HG03045 (cell line): ENCODE measurements around the gene DGKE.
A peak's percentile ranks its signal among the peaks of the same experiment; 100 is the strongest.

Experiments
- ATAC-seq: cut with Tn5 transposase; IDR thresholded peaks from one replicate; pipeline ENCODE4 v1.9.1; 2021; ENCODE audit warnings: mild to moderate bottlenecking, moderate library complexity; ENCODE audit not compliant: unreplicated experiment

Gene DGKE

DNA sequence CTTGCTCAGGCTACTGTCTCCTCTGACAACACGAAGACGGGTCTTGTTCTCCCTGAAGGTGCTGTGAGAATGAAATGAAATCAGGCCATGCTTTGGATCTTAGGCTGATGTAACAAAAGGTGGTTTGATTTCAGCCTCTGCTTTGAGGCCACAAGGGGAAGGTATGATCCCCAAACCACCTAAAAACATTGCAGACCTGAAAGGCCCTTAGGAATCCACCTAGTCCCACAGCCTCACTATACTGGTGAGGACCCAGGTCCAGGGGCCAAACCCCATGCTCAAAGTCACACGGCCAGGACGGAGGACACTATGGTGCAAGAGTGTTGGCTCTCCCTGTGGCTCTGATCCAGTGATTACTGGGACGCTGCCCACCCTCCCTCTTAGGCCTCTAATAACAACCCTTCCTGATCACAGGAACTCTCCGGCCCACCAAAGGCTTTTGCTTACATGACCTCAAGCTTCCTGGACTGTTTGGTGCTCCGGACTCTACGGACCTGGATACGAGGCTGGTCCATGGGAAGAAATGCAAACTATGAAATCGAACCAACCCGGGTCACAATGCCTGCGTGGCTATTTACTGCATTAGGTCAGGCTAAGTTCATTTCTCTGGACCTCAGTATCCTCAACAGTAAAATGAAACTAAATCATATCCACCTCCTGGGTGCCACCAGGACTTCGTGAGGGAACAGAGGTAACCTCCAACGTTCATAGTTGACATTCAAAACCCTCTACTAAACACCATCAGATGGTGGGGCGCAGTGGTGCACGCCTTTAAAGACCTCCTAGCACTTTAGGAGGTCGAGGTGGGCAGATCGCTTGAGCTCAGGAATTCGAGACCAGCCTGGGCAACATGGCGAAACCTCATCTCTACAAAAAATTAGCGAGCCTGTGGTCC is 78.4 kb downstream of the DGKE start:
- no peak for ATAC-seq

DNA sequence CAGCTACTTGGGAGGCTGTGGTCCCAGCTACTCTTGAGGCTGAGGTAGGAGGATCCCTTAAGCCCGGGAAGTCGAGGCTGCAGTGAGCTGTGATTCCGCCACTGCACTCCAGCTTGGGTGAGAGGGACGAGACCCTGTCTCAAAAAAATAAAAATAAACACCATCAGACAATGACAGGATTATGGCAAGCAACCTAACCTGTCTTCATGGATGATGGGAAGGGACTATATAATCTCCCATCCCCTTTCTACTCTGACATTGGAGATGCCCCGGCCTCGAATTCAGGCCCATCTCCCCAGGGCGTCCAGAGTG is 79.0 kb downstream of the DGKE start:
- no peak for ATAC-seq

DNA sequence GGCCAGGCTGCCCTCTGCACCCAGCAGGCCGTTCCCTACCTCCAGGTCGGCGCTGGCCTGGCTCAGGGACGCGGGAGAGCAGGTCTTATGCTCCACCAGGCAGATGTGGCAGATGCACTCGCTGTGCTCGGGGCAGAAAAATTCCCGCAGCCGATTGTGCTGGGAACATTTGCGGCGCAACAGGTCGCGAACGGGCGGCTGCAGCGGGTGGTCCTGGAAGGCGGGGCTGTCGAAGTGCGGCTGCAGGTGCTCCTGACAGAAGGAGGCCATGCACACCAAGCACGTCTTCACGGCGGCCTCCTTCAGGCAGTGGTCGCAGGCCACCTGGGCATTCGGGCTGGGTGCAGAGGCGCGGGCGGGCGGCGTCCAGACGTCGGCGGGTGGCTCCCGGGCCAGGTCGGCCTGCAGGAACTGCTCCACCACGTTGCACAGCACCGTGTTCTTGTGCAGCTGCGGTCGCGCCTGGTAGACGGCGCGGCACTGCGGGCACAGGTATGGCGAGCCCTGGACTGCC is 79.5 kb downstream of the DGKE start:
- ATAC-seq = peak; percentile 32

- peak; percentile 74 for ATAC-seq
Measured at GRCh38 chr17:56913867-56914580, 80.1 kb downstream of the DGKE start, which contains the start of gene TRIM25. Gene TRIM25 (minus strand): TSS chr17:56914049. CDS start chr17:56913988, 61 bp downstream.

DNA sequence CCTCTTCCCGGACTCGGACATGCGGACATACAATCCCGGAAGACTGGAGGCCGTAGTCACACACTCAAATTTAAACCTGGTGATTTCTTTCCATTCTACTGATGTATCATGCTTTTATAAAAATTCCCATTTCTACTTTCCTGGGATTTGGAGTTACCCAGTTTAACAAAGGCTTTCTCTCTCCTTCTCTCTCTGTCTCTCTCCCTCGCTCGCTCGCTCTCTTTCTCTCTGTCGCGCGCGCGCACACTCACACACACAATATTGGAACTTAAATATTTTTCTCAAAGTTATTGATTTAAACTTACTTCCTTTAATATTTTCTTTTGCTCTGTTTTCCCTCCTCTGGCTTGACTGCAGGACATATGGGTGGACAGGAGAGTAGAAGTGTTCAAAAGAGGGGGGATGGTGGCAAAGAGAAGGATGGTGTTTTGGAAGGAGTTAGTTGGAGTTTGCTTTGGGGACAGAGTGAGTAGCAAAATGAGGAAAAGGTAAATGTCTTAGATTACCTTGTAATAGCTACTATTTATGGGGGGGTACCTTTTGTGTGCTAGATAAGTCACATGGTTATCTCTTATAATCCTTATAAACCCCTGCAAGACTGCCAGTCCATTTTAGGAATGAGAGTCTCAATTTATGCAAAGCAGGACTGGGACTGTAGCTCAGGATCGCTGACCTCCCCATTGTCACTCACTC is 80.8 kb downstream of the DGKE start:
- no peak for ATAC-seq

DNA sequence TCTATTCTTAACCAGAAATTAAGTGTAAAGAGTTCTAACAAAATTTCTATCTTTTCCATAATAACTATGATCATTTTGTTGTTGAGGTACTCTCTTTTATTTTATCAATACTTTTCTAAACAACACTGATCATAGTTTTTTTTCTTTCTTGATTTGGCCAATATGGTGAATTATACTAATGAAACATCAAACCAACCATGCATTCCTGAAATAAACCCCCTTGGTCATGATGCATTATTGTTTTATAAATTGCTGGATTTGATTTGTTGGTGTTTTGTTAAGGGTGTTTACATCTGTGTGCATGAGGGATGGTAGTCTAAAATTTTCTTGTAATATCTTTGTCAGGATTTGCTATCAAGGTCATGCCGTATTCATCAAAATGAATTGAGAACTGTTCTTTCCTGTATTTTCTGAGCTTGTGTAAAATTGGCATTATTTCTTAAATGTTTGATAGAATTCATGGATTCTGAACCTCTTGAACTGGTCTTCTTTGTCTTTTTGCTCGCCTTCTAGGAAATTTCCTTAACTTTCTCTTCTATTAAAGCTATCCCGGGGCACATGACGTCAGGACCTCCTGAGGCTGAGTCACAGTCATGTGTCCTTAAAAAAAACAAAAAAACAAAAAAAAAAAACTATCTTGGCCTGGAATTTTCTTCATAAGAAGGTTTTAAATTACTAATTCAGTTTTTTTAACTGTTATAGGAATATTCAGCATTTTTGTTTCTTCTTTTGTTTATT is 83.8 kb downstream of the DGKE start:
- no peak for ATAC-seq

DNA sequence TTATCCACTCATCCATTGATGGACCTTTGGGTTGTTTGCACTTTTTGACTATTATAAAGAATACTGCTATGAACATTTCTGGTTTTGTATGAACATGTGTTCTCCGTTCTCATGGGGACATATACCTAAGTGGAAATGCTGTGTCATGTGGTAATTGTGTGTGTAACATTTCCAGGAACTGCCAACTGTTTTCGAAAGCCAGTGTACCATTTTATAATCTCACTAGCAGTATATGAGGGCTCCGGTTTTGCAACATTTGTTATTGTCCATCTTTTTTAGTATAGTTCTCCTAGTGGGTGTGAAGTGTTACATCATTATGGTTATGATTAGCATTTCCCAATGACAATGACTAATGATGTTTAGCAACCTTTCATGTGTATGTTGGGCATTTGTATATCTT is 85.0 kb downstream of the DGKE start:
- ATAC-seq = no peak
